HG03064 (cell line): ENCODE measurements around the gene TMEM8B.
"Not testable (repeated sequence)": the region's sequence is repeated elsewhere in the genome, so short reads cannot be mapped to it uniquely, and the experiment has no call there.

ENCODE experiments used
- ATAC-seq: cut with Tn5 transposase; IDR thresholded peaks from one replicate; pipeline ENCODE4 v1.9.1; 2021; ENCODE audit warnings: low read depth; ENCODE audit not compliant: unreplicated experiment

Gene TMEM8B

GRCh38 chr9:35905912-35906679 is 77.1 kb downstream of the TMEM8B start, which contains the start of gene HRCT1:
TSS of gene HRCT1 (plus strand) at chr9:35906202. CDS start at chr9:35906288, 86 bp downstream.
- no peak for ATAC-seq

GRCh38 chr9:35906923-35907699 is 78.1 kb downstream of the TMEM8B start:
- no peak for ATAC-seq

GRCh38 chr9:35907711-35908503 is 78.9 kb downstream of the TMEM8B start:
- no peak for ATAC-seq

GRCh38 chr9:35908504-35909125 is 79.6 kb downstream of the TMEM8B start:
- ATAC-seq, result no peak

GRCh38 chr9:35909274-35909673 is 80.2 kb downstream of the TMEM8B start, which contains the start of gene SPAAR:
TSS of gene SPAAR (plus strand) at chr9:35909490. CDS start at chr9:35910464, 974 bp downstream.
- no peak for ATAC-seq

GRCh38 chr9:35909687-35910612 is 80.9 kb downstream of the TMEM8B start:
- ATAC-seq, result no peak

GRCh38 chr9:35910613-35911359 is 81.8 kb downstream of the TMEM8B start:
- no peak for ATAC-seq

GRCh38 chr9:35911690-35912089 is 82.7 kb downstream of the TMEM8B start:
- ATAC-seq, result no peak

- no peak for ATAC-seq
These were observed 83.9 kb downstream of the TMEM8B start for GRCh38 chr9:35912791-35913400.

GRCh38 chr9:35913429-35913828 is 84.4 kb downstream of the TMEM8B start:
- not testable (repeated sequence) for ATAC-seq

- no peak for ATAC-seq
These were observed 85.3 kb downstream of the TMEM8B start for GRCh38 chr9:35914301-35914807.
